MM.1S (cell line): Measurements from ENCODE around the gene UBAC2.

Source experiments
- DNase-seq: peaks from one replicate; pipeline ENCODE4 v3.0.0-alpha.2; 2015
- H2AFZ ChIP-seq: fragments of 300-600 bp; sonication (generic); 2 replicates; pipeline ENCODE4 v1.6.0; 2016; ENCODE audit warnings: antibody characterized with exemption, low read length
- H3F3A ChIP-seq: fragments of 300-600 bp; sonication (generic); 2 replicates; pipeline ENCODE4 v1.6.1; 2016; ENCODE audit warnings: mild to moderate bottlenecking, antibody characterized with exemption, low read length, moderate library complexity, mixed read lengths; ENCODE audit not compliant: insufficient read depth
- H3K27ac ChIP-seq: fragments of 300-600 bp; sonication (generic); 2 replicates; pipeline ENCODE4 v1.5.1; 2016; ENCODE audit warnings: mild to moderate bottlenecking, low read length
- H3K27me3 ChIP-seq: fragments of 300-600 bp; sonication (generic); replicated peaks from 2 replicates; pipeline ENCODE4 v1.6.0; 2016; ENCODE audit warnings: low read length; ENCODE audit not compliant: insufficient read depth
- H3K36me3 ChIP-seq: fragments of 300-600 bp; sonication (generic); replicated peaks from 2 replicates; pipeline ENCODE4 v1.6.1; 2016; ENCODE audit warnings: mild to moderate bottlenecking, low read length, mixed read lengths; ENCODE audit not compliant: insufficient read depth
- H3K4me1 ChIP-seq: fragments of 300-600 bp; sonication (generic); 2 replicates; pipeline ENCODE4 v1.6.1; 2016; ENCODE audit warnings: low read length, mixed read lengths
- H3K4me2 ChIP-seq: fragments of 300-600 bp; sonication (generic); 2 replicates; pipeline ENCODE4 v1.6.0; 2016; ENCODE audit warnings: low read depth, low read length
- H3K4me3 ChIP-seq: fragments of 300-600 bp; sonication (generic); 2 replicates; pipeline ENCODE4 v1.5.1; 2016; ENCODE audit warnings: low read length, mixed read lengths
- H3K79me2 ChIP-seq: fragments of 300-600 bp; sonication (generic); 2 replicates; pipeline ENCODE4 v1.6.1; 2016; ENCODE audit warnings: mixed run types, low read length, mixed read lengths
- H3K9ac ChIP-seq: fragments of 300-600 bp; sonication (generic); 2 replicates; pipeline ENCODE4 v1.6.1; 2016; ENCODE audit warnings: low read length, mixed read lengths
- H3K9me2 ChIP-seq: fragments of 300-600 bp; sonication (generic); replicated peaks from 2 replicates; pipeline ENCODE4 v1.6.1; 2016; ENCODE audit warnings: mild to moderate bottlenecking, low read length, mixed read lengths; ENCODE audit not compliant: insufficient read depth
- H3K9me3 ChIP-seq: fragments of 300-600 bp; sonication (generic); replicated peaks from 2 replicates; pipeline ENCODE4 v1.6.1; 2016; ENCODE audit warnings: mild to moderate bottlenecking, low read length, mixed read lengths; ENCODE audit not compliant: insufficient read depth
- H4K20me1 ChIP-seq: fragments of 300-600 bp; sonication (generic); 2 replicates; pipeline ENCODE4 v1.6.1; 2016; ENCODE audit warnings: mild to moderate bottlenecking, low read length, moderate library complexity, mixed read lengths; ENCODE audit not compliant: insufficient read depth
- EZH2 ChIP-seq: fragments of 300-600 bp; sonication (generic); optimal IDR thresholded peaks from 2 replicates; pipeline ENCODE3; 2017; ENCODE audit warnings: low read depth, mild to moderate bottlenecking, antibody characterized with exemption, low read length, mixed read lengths
- EZH2phosphoT487 ChIP-seq: fragments of 300-600 bp; sonication (generic); IDR thresholded peaks from 2 replicates; pipeline ENCODE4 v1.6.1; 2018; ENCODE audit warnings: antibody characterized with exemption, low read length
- TF ChIP-seq, protein P1 (sequence below): fragments of 300-600 bp; sonication (generic); IDR thresholded peaks from 2 replicates; pipeline ENCODE4 v1.5.1; 2016; ENCODE audit warnings: antibody characterized with exemption, low read length, mixed read lengths

The UBAC2 gene

DNA sequence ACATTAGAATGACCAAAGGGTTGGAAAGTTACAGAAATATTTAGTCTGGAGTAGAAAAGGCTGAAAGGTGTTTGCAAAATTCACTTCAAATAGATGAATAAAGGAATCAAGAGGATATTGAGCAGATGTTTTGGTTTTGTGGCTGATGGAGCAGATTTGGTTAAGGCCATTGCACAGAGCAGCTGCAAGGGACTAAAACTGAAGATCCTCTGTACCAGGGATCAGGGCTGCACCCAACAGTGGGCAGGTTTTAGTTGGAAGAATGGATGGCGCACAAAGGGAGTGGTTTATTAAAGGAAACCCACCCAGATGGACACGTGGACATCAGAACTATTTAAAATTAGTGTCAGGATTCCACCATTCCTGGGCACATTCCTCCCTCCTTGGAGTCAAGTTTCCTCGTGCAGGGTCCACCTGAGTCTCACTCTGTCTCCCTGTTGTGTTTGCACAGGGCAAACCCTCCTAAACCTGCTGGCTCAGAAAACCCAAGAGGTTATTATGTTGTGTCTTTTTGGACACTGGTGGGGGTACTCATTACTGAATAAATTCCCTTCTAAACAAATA, 9.2 kb upstream of the UBAC2 start:
- H3K79me2 ChIP-seq: no peaks in the 10 kb centered on the region
- no peaks in the 10 kb centered on the region for H3K36me3 ChIP-seq
- no peak overlapping the region for H3K9ac ChIP-seq
- no peak overlapping the region for H3K27ac ChIP-seq
- no peaks in the 10 kb centered on the region for H3K9me2 ChIP-seq
- H3K4me2 ChIP-seq: no peak overlapping the region
- H3K9me3 ChIP-seq: no peaks in the 10 kb centered on the region
- H2AFZ ChIP-seq: no peak overlapping the region
- H3K27me3 ChIP-seq: no peaks in the 10 kb centered on the region
- no peak for DNase-seq
- no peaks in the 10 kb centered on the region for H3F3A ChIP-seq
- TF ChIP-seq EZH2: no peak
- TF ChIP-seq, protein P1, sequence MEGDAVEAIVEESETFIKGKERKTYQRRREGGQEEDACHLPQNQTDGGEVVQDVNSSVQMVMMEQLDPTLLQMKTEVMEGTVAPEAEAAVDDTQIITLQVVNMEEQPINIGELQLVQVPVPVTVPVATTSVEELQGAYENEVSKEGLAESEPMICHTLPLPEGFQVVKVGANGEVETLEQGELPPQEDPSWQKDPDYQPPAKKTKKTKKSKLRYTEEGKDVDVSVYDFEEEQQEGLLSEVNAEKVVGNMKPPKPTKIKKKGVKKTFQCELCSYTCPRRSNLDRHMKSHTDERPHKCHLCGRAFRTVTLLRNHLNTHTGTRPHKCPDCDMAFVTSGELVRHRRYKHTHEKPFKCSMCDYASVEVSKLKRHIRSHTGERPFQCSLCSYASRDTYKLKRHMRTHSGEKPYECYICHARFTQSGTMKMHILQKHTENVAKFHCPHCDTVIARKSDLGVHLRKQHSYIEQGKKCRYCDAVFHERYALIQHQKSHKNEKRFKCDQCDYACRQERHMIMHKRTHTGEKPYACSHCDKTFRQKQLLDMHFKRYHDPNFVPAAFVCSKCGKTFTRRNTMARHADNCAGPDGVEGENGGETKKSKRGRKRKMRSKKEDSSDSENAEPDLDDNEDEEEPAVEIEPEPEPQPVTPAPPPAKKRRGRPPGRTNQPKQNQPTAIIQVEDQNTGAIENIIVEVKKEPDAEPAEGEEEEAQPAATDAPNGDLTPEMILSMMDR: no peak
- no peak for TF ChIP-seq EZH2phosphoT487
- H4K20me1 ChIP-seq: no peaks in the 10 kb centered on the region
- no peak overlapping the region for H3K4me3 ChIP-seq
- peaks cover 8% of the 10 kb centered on the region for H3K4me1 ChIP-seq

DNA sequence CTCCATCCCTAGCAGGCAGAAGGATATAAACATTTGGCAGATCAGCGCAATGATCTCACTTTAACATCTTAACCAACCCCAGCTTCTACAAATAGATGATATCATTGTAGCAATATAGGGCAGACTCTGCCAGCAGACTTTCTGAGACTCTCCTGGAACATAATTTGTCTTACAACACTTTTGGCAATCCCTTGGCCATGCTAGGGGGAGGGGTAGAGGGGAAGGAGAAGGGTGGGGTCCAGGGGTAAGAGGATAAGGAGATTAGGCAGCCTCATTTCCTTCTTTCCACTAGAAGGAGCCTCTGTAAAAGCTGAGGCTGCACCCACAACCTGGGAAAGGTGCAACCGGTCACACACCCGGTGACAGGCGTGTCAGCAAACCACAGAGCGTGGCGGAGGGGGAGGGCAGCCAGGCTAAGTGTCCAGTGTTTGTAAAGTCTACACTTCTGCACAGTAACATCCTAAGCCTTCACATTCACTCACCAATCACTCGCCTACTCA, 8.7 kb upstream of the UBAC2 start:
- Histone ChIP-seq H3K9me2 (no peaks in the 10 kb centered on the region), H2AFZ (no peak overlapping the region), H3F3A (no peaks in the 10 kb centered on the region), H3K9ac (no peak overlapping the region), H3K27me3 (no peaks in the 10 kb centered on the region), H3K4me3 (no peak overlapping the region), H4K20me1 (no peaks in the 10 kb centered on the region), H3K36me3 (no peaks in the 10 kb centered on the region), H3K79me2 (no peaks in the 10 kb centered on the region), H3K4me1 (peaks cover 8% of the 10 kb centered on the region), H3K9me3 (no peaks in the 10 kb centered on the region), H3K27ac (no peak overlapping the region), H3K4me2 (no peak overlapping the region)
- no peak for DNase-seq
- TF ChIP-seq EZH2phosphoT487: no peak
- no peak for TF ChIP-seq EZH2
- TF ChIP-seq, protein P1: no peak

DNA sequence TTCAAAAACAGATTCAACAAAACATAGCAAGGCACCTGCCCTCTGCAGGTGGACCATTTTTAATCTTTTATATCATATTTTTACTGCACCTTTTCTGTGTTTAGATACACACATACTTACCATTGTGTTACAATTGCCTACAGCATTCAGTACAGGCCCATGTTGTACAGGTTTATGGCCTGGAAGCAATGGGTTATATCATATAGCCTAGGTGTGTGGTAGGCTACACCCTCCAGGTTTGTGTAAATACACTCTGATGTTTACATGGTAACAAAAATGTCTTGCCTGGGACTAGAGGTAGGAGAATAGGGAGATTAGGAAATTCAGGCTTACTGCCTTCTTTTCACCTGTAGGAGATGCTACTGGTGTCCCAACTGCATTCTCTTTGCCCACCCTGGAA, 8.2 kb upstream of the UBAC2 start:
- DNase-seq: no peak
- Histone ChIP-seq H3F3A (no peaks in the 10 kb centered on the region), H3K9me2 (no peaks in the 10 kb centered on the region), H3K9me3 (no peaks in the 10 kb centered on the region), H3K4me1 (peaks cover 8% of the 10 kb centered on the region), H3K27me3 (no peaks in the 10 kb centered on the region), H2AFZ (no peak overlapping the region), H3K4me2 (no peak overlapping the region), H4K20me1 (no peaks in the 10 kb centered on the region), H3K9ac (no peak overlapping the region), H3K4me3 (no peak overlapping the region), H3K36me3 (no peaks in the 10 kb centered on the region), H3K27ac (no peak overlapping the region), H3K79me2 (no peaks in the 10 kb centered on the region)
- TF ChIP-seq EZH2phosphoT487: no peak
- no peak for TF ChIP-seq EZH2
- TF ChIP-seq, protein P1: no peak
